Measurements from ENCODE around the gene RARRES2. TPM values are rescaled to one million over a fixed set of nuclear protein-coding genes. Genes with fewer than 3 reads are reported as not detected.

The RARRES2 gene
- total RNA-seq, 4 donors from 2014 or later: 84.2 to 124 (median 102) TPM

DNA sequence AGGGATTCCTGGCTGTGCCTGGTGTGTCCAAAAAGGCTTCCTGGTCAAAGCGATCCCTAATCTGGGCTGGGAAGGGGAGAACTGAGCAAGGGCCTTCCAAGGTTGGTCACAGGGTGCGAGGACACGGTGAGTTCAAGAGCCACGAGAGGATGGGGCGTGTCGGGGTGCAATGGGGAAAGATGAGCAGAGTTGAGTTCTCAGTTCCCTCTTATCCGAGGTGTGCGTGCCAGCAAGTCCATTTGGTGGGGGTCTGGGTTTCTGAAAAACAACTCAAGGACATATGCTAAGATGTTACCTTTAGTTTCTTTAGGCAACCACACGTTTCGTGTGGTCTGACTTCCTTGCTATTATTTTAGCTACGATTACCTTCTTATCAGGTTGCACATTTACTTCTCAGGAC, 39.0 kb upstream of the RARRES2 start:
- DNase-seq: no peak
- Histone ChIP-seq H3K36me3 (no peaks in the 10 kb centered on the region), H3K9me3 (no peaks in the 10 kb centered on the region), H3K4me1 (peaks cover 28 to 91% (median 82%) of the 10 kb centered on the region in 4 donors), H3K27me3 (no peaks in the 10 kb centered on the region), H3K4me3 (peak overlapping the region in 1 of 4 donors; percentile 81), H3K27ac (peak overlapping the region; percentile 93 to 99 (median 97))
- intact Hi-C loops (cut with DNase I; ENCODE audit: low total_unique reads) (no loop called here), in situ Hi-C loops (cut with MboI; ENCODE audit: low pct_ligation_motif_present in 1 of 4, low pct_unique_long_range_greater_than_20kb in 1 of 4, low sequenced_read_pairs in 3 of 4) (no loop called here)
- no peak for TF ChIP-seq POLR2AphosphoS5 (IDR thresholded peaks at IDR 0.05)
- 51 to 53% methylated on average over 11 of the region's 11 CpGs for WGBS, 2 donors (ENCODE audit: low coverage in 1 of 2)

DNA sequence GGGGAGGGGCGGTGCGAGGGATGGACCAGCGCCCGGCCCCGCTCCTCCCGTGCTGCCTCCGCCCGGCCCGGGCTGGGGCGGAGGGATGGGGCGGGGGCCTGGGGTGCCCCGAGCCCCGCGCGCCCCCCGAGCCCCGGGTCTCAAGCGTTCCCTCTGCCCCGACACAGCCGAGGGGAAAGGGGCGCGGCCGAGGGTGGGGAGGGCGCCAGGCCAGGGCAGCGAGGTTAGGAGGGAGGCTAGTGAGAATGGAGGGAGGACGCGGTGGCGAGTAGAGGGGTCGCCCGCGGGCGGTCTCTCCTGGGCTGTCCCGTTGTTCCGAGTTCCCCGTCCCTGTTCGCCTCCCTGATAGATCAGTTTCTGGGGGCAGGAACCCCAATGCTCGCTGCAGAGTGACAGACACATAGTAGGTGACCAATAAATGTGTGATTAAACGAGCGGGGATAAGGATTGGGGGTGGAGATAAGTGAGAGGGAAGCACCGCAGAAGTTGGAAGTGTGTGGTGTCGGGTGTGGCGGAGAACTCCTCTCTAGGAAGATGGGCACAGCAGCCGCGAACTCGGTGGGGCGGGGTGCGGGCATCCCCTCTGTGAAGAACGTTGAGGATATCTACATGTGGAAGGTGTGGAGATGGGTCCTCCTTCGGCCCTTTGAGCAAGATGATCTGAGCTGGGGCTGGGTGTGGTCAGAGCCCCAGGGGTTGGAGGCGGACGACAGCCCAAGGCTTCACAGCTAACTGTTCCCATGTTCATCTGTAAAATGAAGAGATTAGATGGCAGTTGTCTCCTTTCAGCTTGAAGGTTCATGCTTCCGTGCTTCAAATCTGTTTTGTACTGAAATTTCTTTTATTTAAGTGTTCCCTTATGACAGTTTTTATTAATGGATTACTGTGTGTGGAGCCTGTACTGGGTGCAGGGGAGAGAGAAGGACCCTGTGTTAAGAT, 38.3 kb upstream of the RARRES2 start:
- H3K4me1 ChIP-seq: peaks cover 25 to 89% (median 78%) of the 10 kb centered on the region in 4 donors

DNA sequence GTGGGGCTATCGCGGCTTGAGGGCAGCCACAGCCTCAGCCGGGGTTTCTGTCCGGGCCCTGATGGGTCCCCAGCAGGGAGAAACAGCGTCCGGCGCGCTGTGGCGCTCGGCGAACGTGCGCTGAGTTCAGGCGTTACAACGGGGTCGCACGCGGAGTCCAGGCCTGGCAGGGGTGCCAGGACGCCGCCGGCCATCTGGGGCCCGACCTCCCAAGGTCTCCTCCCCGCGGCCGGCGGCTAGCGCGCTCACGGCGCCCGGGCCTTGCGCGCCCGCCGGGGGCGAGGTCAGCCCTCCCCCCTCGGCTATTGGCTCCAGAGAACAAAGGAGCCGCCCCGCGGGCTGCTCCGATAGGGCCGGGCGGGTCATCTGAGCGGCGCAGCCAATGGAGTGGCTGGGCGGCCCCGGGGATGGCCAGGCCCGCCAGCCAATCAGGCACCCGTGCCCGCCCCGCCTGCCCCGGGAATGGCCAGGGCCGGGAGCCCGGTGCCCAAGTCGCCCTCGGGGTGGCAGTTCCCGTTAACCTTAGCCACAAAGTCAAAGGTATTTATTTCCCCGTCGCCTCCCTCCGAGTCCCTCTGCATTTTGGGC, 37.5 kb upstream of the RARRES2 start, which contains the start of gene ZNF775:
Gene ZNF775 (plus strand): TSS at position 478 of the 588 bp plus-strand sequence. CDS start 9,141 bp downstream, outside the sequence.
- peak; percentile 97 for DNase-seq
- intact Hi-C loops (cut with DNase I; ENCODE audit: low total_unique reads): no loop called here
- in situ Hi-C loops (cut with MboI; ENCODE audit: low pct_ligation_motif_present in 1 of 4, low pct_unique_long_range_greater_than_20kb in 1 of 4, low sequenced_read_pairs in 3 of 4): no loop called here
- Histone ChIP-seq H3K9me3 (no peaks in the 10 kb centered on the region), H3K4me3 (peak within 1 kb of the TSS; percentile 60 to 81 (median 66)), H3K4me1 (peaks cover 21 to 88% (median 76%) of the 10 kb centered on the region in 4 donors), H3K36me3 (no peaks in the 10 kb centered on the region), H3K27me3 (no peaks in the 10 kb centered on the region), H3K27ac (peak within 1 kb of the TSS; percentile 93 to 99 (median 97))
- no peak for TF ChIP-seq EP300 (IDR thresholded peaks at IDR 0.05; ENCODE audit: low read depth)
- TF ChIP-seq POLR2AphosphoS5 (IDR thresholded peaks at IDR 0.05): peak; percentile 72 to 89 (median 83)
- TF ChIP-seq, protein P1, sequence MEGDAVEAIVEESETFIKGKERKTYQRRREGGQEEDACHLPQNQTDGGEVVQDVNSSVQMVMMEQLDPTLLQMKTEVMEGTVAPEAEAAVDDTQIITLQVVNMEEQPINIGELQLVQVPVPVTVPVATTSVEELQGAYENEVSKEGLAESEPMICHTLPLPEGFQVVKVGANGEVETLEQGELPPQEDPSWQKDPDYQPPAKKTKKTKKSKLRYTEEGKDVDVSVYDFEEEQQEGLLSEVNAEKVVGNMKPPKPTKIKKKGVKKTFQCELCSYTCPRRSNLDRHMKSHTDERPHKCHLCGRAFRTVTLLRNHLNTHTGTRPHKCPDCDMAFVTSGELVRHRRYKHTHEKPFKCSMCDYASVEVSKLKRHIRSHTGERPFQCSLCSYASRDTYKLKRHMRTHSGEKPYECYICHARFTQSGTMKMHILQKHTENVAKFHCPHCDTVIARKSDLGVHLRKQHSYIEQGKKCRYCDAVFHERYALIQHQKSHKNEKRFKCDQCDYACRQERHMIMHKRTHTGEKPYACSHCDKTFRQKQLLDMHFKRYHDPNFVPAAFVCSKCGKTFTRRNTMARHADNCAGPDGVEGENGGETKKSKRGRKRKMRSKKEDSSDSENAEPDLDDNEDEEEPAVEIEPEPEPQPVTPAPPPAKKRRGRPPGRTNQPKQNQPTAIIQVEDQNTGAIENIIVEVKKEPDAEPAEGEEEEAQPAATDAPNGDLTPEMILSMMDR (IDR thresholded peaks at IDR 0.05): no peak
- peak; percentile 86 for TF ChIP-seq POLR2A (IDR thresholded peaks at IDR 0.05)
- 0% methylated on average over 4 to 45 of the region's 60 CpGs for WGBS, 2 donors (ENCODE audit: low coverage in 1 of 2)

More for the DNA sequence above, 38.3 kb upstream of the RARRES2 start:
- Histone ChIP-seq H3K9me3 (no peaks in the 10 kb centered on the region), H3K27me3 (no peaks in the 10 kb centered on the region), H3K36me3 (no peaks in the 10 kb centered on the region), H3K27ac (peak overlapping the region; percentile 93 to 99 (median 97)), H3K4me3 (peak overlapping the region; percentile 52 to 81 (median 66))
- intact Hi-C loops (cut with DNase I; ENCODE audit: low total_unique reads): no loop called here
- TF ChIP-seq EP300 (IDR thresholded peaks at IDR 0.05; ENCODE audit: low read depth) (no peak), POLR2A (IDR thresholded peaks at IDR 0.05) (no peak), POLR2AphosphoS5 (IDR thresholded peaks at IDR 0.05) (no peak)
- TF ChIP-seq, protein P1 (IDR thresholded peaks at IDR 0.05): no peak
- no peak for DNase-seq
- 2 to 14% methylated on average over 1 to 34 of the region's 52 CpGs for WGBS, 2 donors (ENCODE audit: low coverage in 1 of 2)
- in situ Hi-C loops (cut with MboI; ENCODE audit: low pct_ligation_motif_present in 1 of 4, low pct_unique_long_range_greater_than_20kb in 1 of 4, low sequenced_read_pairs in 3 of 4): no loop called here

DNA sequence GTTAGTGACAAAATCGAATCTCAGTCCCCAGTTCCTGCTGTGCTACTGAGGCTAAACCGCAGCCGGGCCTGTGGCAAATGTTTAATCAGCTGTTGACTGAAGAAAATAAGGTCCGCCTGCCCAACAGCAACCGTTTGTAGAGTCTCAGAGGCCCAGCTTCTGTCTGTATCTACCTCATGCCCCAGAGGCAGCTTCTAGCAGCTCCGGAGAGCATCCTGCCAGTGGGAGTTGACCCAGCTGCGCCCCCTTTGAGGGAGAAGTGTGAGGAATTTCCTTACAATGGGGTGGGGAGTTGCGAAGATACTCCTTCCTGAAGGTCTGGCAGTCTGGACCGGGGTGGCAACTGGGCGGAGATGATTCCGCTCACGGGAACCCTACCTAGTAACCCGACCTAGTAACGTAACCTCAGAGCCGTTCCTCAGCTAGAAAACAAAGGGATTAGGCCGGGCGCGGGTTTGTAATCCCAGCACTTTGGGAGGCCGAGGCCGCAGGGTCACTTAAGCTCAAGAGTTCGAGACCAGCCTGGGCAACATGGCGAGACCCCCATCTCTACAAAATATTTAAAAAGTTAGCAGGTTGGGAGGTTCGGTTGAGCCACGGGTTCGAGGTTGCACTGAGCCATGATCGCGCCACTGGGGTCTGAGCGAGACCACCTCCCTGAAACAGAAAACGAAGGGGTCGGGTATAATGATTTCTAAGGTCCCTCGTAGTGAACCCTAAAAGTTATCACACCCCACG, 36.9 kb upstream of the RARRES2 start:
- in situ Hi-C loops (cut with MboI; ENCODE audit: low pct_ligation_motif_present in 1 of 4, low pct_unique_long_range_greater_than_20kb in 1 of 4, low sequenced_read_pairs in 3 of 4): no loop called here
- Histone ChIP-seq H3K4me1 (peaks cover 28 to 88% (median 76%) of the 10 kb centered on the region in 4 donors), H3K36me3 (no peaks in the 10 kb centered on the region), H3K27me3 (no peaks in the 10 kb centered on the region), H3K4me3 (peak overlapping the region; percentile 60 to 81 (median 66)), H3K9me3 (no peaks in the 10 kb centered on the region), H3K27ac (peak overlapping the region; percentile 93 to 99 (median 97))
- intact Hi-C loops (cut with DNase I; ENCODE audit: low total_unique reads): no loop called here
- peak; percentile 80 for DNase-seq
- 2 to 6% methylated on average over 7 to 30 of the region's 32 CpGs for WGBS, 2 donors (ENCODE audit: low coverage in 1 of 2)
- TF ChIP-seq POLR2AphosphoS5 (IDR thresholded peaks at IDR 0.05): peak; percentile 22 to 51 (median 37)
- TF ChIP-seq, protein P1 (IDR thresholded peaks at IDR 0.05): peak in 1 of 5 experiments; percentile 7
- no peak for TF ChIP-seq EP300 (IDR thresholded peaks at IDR 0.05; ENCODE audit: low read depth)
